DMS153 (cell line): ENCODE measurements around the gene TNFRSF21.
"Not testable (repeated sequence)": the region's sequence is repeated elsewhere in the genome, so short reads cannot be mapped to it uniquely, and the experiment has no call there.

Source experiments
- DNase-seq: peaks from one replicate; lab custom pipeline; 2025; lab: John Stamatoyannopoulos, UW

The TNFRSF21 gene

GRCh38 chr6:47251396-47251795, 58.3 kb downstream of the TNFRSF21 start:
- no peak for DNase-seq

DNA sequence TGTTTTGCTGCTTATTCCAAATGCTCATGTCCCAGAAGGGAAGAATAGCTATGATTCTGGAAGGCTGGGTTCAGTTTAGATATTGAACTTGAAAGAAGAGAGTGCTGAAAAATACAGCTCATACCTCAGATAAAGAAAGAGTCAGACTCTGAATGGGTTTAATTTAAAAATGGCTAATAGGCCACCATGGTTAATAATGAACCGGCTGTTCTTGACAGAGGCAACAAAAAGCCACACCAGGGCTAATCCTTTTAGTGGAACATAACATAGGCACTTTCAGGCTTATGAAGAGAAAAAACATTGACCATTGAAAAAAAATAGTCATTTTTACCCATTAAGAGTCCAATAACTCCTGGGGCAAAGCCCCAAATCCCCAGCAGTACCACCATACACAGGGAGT, 59.4 kb downstream of the TNFRSF21 start:
- DNase-seq, result no peak

DNA sequence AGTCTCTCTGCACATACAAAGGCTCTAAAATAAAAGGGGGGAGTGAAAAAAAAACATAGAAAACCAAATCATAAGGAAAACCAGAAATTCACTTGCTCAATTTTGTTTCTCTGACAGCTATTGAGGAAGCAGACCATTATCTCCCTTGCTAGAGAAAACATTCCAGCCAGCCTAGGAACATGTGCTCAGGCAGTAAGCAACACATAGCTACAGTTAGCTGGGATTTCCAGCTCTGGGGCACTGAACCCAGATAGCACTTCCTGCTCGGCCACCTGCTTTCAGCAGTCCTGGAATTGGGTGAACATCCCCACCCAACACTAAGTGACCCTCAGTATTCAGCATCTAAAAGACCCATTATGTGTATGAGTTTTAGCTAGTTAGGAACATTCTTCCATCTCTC, 61.3 kb downstream of the TNFRSF21 start:
- DNase-seq, result no peak

DNA sequence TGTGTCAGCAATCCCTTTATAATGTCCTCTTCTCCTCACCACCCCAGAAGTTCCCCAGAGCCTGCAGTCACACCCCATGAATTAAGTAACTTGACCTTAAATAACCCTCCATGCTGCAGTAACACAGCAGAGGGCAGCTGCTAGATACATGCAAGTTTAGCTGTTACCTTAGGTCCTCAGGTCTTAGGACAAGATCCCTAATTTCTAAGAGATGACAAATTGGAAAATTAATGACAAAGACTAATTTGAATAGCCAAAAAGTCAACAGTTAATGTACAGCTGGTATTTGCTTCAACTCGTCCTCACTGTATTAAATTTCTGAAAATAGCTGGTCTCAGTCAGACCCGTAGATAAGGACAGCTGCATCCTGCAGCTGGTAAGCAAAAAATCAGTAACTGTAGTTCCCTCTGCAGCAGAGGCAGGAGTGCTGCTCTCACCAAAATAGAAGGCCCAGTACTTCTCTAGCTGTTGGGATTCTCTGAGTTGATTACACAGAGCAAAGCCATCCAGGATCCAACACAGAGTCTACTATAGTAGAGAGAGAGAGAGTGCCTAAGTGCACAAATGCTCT, 62.4 kb downstream of the TNFRSF21 start:
- DNase-seq, result peak; percentile 89

DNA sequence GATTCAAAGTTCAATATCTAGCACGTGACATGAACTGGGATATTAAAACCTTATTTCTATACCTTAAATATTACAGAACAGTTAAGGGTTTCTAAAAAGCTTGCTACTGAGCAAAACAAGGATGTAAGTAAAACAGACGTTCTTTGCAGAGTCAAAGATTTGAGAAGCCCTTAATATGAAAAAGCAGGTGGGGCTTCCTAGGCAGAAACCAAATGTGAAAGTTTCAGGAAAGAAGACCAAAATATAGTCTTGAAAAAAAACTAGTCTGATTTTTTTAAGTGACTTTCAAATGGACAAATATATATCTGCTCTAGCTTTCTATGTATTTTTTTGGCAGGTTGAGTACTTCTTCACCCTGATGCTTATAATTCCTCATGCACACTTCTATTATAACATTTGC, 63.2 kb downstream of the TNFRSF21 start:
- no peak for DNase-seq

GRCh38 chr6:47245745-47246371, 63.8 kb downstream of the TNFRSF21 start:
- no peak for DNase-seq

GRCh38 chr6:47242483-47243386, 67.0 kb downstream of the TNFRSF21 start:
- DNase-seq, result peak; percentile 94

DNA sequence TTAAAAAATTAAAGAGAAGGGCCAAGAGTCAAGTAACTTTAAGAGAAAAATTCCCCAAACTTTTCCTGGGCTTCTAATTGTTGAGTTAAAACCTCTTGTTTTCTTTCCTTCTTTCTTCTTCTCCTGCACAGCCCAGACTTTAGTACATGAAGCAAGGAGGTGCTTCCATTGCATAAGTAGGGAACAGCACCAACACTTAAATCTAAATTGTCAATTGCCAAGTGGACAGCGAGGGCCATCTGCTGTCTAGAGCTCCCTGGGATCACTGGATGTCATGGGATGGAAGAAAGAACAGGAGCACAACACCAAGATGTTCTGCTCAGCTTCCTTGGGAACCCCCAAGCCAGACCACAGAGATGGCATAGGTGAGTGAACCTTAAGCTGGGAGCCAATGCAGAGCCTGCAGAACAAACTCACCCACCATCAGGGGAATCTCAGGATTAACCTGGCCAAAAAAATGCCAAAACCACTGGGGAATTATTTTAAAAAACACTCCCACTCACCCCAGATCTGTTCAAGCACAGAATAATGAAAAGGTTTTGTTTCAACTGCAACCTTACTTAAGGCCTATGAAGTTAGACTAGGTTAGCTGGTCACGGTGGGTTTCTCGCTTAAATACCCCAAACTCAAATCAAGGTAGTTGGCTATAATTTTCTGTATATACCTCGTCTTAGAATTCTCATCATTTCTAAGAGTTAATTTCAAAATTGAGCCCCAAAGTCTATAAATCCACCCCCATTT, 67.8 kb downstream of the TNFRSF21 start:
- DNase-seq, result no peak

- no peak for DNase-seq
These were observed 69.3 kb downstream of the TNFRSF21 start for GRCh38 chr6:47240277-47240890.

DNA sequence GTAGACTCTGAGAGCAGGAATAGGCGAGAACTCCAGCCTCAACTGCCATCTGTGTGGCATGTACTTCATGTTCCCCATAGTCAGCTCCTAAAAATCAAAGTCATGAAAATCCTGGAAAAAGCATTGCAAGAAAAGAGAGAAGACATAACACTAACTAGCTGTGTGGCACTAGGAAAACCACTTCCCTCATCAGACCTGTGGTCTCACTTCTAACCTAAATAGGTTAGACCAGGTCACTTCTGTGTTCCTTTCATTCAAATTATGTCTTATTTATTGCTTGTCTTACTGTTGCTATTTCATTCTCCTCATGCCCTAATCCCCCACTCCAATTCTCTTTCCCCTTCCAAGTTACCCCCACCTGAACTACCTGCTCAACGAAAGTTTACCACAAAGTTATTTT, 70.2 kb downstream of the TNFRSF21 start:
- DNase-seq, result no peak

DNA sequence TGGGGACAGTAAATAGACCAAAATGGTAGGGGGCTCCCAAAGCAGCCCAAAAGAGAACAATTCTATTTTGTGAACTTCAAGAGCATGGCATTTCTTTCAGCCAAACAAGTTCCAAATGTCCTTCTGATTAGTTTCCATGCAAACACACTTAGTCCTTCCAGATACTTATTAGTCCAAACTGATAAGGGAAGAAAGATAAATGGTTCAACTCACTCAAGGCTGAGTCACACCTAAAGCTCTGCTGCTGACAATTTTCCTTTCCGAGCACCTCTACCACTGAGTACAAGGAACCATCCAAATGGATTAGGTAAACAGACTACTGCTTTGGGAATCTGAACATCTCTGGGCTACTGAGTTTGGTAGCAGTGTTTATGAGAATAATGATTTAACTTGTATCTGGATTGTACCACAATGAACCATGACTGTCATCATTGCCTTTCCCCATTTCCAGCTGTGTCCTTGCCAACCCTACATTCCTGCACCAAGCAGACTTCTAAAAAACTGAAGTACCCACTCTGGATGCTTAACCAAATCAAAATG, 71.2 kb downstream of the TNFRSF21 start:
- no peak for DNase-seq

DNA sequence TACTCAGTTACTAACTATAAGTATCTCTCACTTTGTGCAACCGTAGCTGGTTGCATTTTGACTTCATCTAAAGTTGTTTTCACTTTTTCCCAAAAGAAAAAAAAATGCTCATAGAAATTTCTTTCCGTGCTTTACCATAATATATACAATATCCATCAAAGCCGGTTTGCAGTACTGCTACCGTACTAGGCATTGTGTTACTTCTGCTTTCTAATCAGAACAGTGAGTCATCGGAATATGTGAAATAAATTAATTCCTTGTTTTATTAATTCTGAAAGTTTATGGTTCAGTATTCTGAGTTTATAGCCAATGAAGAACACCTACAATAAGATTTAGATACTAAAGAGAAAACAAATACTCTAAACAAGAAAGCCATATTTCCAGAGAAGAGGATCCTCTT, 72.5 kb downstream of the TNFRSF21 start:
- DNase-seq, result no peak

DNA sequence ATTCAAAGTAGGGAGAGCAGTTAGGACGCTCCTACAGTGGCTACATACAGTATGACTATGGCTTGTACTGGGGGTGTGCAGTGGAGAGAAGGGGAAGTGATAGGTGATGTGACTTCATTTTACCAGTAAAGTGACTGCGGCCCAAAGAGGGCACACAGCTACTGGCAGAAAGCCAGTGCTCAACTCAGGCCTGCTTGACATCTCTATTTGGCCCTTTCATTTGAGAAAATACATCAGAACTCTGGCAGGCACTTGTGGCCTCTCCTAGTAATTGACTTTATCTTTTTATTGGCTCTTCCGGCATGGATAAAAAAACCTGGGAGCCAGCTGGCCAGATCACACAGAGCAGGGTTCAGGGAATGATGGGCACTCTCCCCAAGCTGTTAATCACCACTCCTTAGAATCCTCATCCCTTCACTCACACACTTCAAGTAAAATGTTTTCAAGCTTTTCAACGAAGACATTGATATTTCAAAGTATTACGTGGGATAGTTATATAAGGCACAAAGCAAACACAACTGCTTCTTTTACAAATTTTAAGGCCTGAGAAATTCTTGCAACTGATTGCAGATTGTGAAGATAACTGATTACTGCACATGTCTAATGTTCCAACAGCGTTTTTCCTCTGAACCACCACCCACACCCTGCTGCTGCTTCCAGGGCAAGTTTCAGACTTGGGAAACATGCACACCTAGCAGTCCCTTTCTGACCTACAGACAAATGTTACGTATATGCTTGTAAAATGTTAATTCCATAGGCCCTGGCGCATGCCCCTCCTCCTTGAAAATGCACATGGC, 73.5 kb downstream of the TNFRSF21 start:
- peak; percentile 93 for DNase-seq

DNA sequence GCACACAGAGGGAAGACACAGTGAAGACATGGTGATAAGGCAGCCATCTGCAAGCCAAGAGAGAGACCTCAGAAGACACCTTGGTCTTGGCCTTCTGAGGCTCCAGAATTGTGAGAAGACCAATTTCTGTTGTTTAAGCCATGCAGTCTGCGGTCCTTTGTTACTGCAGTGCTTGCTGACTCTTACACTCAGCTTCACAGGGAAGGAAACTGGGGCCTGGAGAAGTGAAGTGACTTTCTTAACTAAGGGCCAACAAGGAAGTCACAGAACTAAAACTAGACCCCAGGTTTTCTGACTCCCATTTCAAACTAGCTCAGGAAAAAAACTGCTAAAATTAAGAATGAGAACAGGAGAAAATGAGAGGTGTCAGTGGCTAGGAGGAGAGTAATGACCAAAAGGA, 74.3 kb downstream of the TNFRSF21 start:
- no peak for DNase-seq

- DNase-seq, result no peak
These were observed 75.3 kb downstream of the TNFRSF21 start for GRCh38 chr6:47234266-47234933.

DNA sequence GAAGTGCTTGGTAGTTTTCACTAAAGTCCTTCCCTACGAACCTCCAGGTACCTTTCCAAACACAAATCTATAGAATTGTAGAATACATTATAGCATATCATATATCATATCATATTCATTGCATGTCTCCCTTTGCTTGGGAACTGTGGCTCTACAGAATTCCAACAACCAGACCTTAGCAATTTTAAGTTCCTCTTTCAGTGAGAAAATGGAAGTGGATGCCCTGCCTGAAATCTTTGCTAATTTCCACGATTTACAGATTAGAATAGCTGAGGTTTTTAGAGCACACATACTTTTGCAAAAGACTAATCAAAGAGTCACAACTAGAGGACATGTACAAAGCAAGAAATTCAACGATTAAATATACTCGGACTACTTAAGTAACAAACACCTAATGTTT, 78.6 kb downstream of the TNFRSF21 start:
- no peak for DNase-seq

DNA sequence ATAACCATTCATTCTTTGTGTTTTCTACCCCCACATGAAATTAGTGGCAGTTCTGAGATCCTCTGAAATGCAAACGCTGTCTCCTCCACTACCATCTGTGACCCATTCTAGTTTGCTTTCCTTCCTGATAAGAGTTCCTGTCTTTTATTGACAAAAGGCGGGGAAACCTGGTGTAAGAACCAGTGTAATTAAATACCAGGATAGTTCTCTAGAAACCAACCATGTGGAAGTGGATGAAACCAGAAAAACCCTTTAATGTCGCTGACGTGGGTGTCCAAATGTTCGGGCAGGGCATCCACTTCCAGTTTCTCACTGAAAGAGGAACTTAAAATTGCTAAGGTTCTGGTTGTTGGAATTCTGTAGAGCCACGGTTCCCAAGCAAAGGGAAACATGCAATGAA, 79.1 kb downstream of the TNFRSF21 start:
- DNase-seq, result peak; percentile 60

GRCh38 chr6:47229255-47229654, 80.5 kb downstream of the TNFRSF21 start:
- DNase-seq, result no peak

GRCh38 chr6:47228093-47228492, 81.6 kb downstream of the TNFRSF21 start:
- DNase-seq, result not testable (repeated sequence)

DNA sequence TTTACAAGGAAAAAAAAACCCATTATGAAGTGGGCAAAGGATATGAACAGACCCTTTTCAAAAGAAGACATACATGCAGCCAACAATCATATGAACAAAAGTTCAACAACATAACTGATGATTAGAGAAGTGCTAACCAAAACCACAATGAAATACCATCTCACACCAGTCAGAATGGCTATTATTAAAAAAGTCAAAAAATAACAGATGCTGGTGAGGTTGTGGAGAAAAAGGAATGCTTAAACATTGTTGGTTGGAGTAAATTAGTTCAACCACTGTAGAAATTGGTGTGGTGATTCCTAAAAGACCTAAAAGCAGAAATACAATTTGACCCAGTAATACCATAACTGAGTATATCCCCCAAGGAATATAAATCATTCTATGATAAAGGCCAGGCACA, 86.5 kb downstream of the TNFRSF21 start:
- not testable (repeated sequence) for DNase-seq
